ENCODE results near the gene GSTM2.
"Not testable (repeated sequence)": the region's sequence is repeated elsewhere in the genome, so short reads cannot be mapped to it uniquely, and the experiment has no call there.

GSTM2 gene

GRCh38 chr1:109644670-109645069, 23.2 kb upstream of the GSTM2 start:
- no peak for DNase-seq (ENCODE audit: low read depth)

DNA sequence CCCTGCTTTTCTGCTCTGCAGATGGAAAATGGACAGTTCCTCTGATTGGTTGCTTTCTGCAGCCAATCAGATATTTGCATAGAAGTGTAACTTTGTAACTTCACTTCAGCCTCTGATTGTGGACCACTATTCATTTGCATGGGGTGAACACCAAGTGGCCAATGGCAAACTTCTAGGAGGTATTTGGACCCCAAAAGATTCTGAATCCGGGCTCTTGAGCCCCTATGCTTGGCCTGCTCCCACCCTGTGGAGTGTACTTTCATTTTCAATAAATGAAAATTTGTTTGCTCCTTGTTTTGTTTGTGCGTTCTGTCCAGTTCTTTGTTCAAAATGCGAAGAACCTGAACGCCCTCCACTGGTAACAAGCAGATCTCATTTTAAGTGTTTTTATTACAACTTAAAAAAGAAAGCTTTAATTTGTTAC, 18.4 kb upstream of the GSTM2 start:
- no peak for DNase-seq (ENCODE audit: low read depth)

DNA sequence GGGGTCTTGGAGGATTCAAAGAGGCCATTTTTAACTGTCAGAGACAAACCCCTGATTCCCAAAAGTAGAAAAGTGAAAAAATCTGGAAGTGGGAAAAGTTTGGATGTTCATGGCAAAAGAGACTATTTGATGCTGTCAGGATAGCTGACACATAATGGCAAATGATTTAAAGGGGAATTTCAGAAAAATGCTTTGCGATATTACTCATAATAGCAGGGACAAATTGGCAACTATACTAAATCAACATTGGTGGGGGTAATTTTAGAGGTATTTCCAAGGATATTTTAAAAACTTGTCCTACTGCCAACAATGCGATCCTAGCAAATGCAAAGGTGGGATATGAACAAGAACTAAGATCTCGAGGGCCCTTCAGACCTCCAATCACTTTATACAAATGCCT, 17.2 kb upstream of the GSTM2 start:
- no peak for DNase-seq (ENCODE audit: low read depth)

- DNase-seq (ENCODE audit: low read depth): no peak
These were observed 15.5 kb upstream of the GSTM2 start for GRCh38 chr1:109652402-109652801.

DNA sequence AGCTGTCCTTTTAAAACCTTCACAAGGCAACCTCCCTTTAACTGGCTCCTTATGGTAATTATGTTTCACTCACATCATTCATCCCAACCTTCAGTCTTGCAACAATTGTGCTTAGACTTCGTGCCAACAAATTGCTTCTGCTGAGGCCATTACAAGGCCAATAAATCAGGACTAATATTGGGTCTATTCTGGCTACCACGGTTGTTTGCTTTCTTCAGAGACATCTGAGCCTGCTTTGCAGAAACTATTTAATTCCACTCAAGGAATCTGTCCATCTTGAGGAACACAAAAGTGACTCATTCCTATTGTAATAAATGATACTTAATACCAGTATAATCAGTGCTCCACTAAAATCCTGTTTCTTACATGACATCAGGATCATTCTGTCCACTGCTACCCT, 14.6 kb upstream of the GSTM2 start:
- no peak for DNase-seq (ENCODE audit: low read depth)

GRCh38 chr1:109654519-109654918, 13.3 kb upstream of the GSTM2 start:
- no peak for DNase-seq (ENCODE audit: low read depth)

GRCh38 chr1:109655615-109656519, 12.0 kb upstream of the GSTM2 start, which contains the start of gene GSTM4:
TSS of gene GSTM4 (plus strand) at chr1:109656099. CDS start at chr1:109656390, 291 bp downstream.
- DNase-seq (ENCODE audit: low read depth): peak; percentile 69

- DNase-seq (ENCODE audit: low read depth): no peak
These were observed 10.5 kb upstream of the GSTM2 start for GRCh38 chr1:109657395-109657794.

GRCh38 chr1:109657970-109658369, 9.9 kb upstream of the GSTM2 start:
- no peak for DNase-seq (ENCODE audit: low read depth)

DNA sequence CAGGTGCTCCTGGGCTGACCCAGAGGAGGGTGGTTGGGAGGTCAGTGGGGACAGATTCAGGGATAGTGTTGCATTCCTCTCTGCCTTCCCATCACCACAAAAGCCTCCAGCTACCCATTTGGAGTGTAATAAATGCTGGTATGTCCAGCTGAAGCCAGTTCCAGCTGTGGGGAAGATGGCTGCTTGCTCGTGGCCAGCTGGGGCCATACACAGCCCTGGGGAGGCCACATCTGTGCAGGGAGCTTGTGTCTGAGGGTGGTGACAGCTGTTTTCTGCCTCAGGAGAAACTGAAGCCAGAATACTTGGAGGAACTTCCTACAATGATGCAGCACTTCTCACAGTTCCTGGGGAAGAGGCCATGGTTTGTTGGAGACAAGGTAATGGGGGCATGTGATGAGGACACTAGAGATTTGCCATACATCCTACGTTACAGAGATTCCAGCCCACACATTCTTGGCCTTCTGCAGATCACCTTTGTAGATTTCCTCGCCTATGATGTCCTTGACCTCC, 9.3 kb upstream of the GSTM2 start:
- DNase-seq (ENCODE audit: low read depth): no peak

GRCh38 chr1:109659145-109659544, 8.7 kb upstream of the GSTM2 start:
- DNase-seq (ENCODE audit: low read depth): no peak

DNA sequence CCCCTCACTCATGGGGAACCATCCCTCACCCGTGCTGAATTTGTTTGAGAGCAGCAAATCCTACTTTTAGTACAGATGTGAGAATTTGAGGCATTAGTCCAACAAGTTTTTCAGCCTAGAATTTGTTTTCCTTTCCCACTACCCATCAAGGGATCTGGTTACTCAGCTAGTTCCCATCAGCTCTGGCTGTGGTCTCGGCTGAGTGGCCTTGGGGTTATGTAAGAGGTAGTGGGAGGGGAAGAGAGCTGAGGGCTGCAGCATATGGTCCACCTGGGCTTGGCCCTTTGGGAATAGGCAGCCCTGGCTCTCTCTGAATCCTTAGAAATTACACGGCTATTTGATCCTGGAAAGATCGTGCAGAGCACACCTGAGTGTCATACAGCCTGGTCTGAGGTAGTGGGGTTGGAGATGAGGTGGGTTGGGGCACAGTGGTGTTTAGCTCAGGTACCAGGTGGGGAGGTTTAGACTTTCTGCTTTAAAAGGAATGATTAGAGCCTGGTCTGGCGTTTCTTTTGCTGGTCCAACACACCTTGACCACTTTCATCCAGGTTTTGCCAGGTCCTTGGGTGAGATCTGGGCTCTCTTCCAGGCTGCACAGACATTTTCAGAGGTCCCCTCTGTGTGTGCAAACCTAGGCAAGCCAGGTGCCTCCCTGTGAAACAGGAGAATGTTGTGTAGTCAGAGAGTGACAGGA, 7.7 kb upstream of the GSTM2 start:
- DNase-seq (ENCODE audit: low read depth): no peak

- DNase-seq (ENCODE audit: low read depth): not testable (repeated sequence)
These were observed 7.2 kb upstream of the GSTM2 start for GRCh38 chr1:109660691-109661026.

DNA sequence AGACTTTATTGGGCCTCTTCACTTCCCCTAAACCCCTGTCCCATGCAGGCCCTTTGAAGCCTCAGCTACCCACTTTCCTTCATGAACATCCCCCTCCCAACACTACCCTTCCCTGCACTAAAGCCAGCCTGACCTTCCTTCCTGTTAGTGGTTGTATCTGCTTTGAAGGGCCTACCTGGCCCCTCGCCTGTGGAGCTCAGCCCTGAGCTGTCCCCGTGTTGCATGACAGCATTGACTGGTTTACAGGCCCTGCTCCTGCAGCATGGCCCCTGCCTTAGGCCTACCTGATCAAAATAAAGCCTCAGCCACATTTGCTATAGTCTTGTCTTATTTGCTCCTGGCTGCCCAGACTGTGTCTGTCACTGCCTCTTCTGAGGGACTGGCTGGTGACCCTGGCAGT, 6.5 kb upstream of the GSTM2 start:
- DNase-seq (ENCODE audit: low read depth): no peak

GRCh38 chr1:109664671-109665070, 3.2 kb upstream of the GSTM2 start:
- no peak for DNase-seq (ENCODE audit: low read depth)

DNA sequence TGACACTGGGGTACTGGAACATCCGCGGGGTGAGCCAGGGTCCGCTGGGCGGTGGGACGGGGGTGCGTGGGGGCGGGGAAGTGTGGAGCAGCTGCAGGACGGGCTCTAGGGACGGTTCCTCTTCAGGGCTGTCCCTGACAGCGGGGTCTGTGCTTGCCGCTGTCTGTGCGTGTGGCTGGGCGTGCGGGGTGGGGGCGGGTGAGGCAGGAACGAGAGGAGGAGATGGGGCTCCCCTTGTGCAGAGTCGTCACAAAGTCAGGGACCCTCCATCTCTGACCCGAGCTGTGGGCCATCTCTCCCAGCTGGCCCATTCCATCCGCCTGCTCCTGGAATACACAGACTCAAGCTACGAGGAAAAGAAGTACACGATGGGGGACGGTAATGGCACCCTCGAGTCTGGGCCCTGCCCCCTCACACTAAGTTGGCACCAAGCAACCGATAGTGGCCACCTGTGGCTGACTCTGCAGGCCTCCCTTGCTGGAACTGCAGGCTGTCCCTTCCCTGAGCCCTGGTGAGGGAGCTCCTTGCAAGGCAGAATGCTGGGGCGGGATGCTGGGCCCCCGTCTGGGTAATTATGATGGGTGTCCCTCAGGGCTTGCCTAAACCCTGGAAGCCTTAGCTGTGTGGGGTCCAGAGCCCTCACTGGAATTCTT, 392 bp downstream of the GSTM2 start:
- no peak for DNase-seq (ENCODE audit: low read depth)

GRCh38 chr1:109669246-109669948, 1.5 kb downstream of the GSTM2 start:
- no peak for DNase-seq (ENCODE audit: low read depth)

GRCh38 chr1:109669949-109670302, 2.1 kb downstream of the GSTM2 start:
- DNase-seq (ENCODE audit: low read depth): not testable (repeated sequence)

DNA sequence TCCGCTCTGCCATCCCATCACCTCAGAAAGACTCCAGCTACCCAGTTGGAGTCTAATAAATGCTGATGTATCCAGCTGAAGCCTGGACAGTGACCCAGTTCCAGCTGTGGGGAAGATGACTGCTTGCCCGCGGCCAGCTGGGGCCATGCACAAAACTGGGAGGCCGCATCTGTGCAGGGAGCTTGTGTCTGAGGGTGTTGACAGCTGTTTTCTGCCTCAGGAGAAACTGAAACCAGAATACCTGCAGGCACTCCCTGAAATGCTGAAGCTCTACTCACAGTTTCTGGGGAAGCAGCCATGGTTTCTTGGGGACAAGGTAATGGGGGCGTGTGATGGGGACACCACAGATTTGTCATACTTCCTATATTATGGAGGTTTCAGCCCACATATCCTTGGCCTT, 3.2 kb downstream of the GSTM2 start:
- DNase-seq (ENCODE audit: low read depth): no peak

DNA sequence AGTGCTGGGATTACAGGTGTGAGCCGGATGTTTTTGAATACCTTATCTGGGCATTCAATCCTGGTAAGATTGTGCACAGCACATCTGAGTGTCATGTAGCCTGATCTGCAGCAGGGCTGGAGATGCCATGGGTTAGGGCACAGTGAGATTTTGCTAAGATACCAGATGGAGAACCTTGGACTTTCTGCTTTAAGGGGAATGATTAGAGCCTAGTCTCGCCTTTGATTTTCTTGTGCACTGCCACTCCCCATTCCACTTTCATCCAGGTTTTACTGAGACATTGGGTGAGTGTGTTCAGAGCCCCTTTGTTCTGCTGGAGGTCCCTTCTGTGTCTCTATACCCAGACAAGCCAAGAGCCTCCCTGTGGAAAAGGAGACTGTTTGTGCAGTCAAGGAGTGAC, 6.0 kb downstream of the GSTM2 start:
- not testable (repeated sequence) for DNase-seq (ENCODE audit: low read depth)

GRCh38 chr1:109676683-109677381, 9.0 kb downstream of the GSTM2 start:
- not testable (repeated sequence) for DNase-seq (ENCODE audit: low read depth)
